GM23338 (cell line): ENCODE measurements around the gene THBS3. TPM values are rescaled to one million over a fixed set of nuclear protein-coding genes. Genes with fewer than 3 reads are reported as not detected.

ENCODE experiments used
- ATAC-seq: fragments of 200-7000 bp; cut with Tn5 transposase; 3 replicates; pipeline ENCODE4 v1.9.1; 2020
- DNase-seq: peaks from one replicate; pipeline ENCODE4 v3.0.0-alpha.2; 2015; ENCODE audit warnings: low spot score
- H2AFZ ChIP-seq: fragments of 200-600 bp; sonication (generic); 2 replicates; pipeline ENCODE4 v1.8.0; 2016; ENCODE audit warnings: antibody characterized with exemption, mild to moderate bottlenecking, moderate library complexity
- H3F3A ChIP-seq: fragments of 200-600 bp; sonication (generic); replicated peaks from 2 replicates; pipeline ENCODE4 v1.8.0; 2017; ENCODE audit warnings: antibody characterized with exemption, mixed run types, low read depth
- H3K27ac ChIP-seq: fragments of 200-600 bp; sonication (generic); 2 replicates; pipeline ENCODE4 v1.6.1; 2016; ENCODE audit warnings: low read depth
- H3K27me3 ChIP-seq: fragments of 200-600 bp; sonication (generic); 2 replicates; pipeline ENCODE4 v1.8.0; 2016; ENCODE audit warnings: mild to moderate bottlenecking, mixed run types, moderate library complexity; ENCODE audit not compliant: insufficient read depth
- H3K36me3 ChIP-seq: fragments of 200-600 bp; sonication (generic); 2 replicates; pipeline ENCODE4 v1.8.0; 2016; ENCODE audit warnings: mild to moderate bottlenecking; ENCODE audit not compliant: insufficient read depth
- H3K4me1 ChIP-seq: fragments of 200-600 bp; sonication (generic); 2 replicates; pipeline ENCODE4 v1.8.0; 2016; ENCODE audit warnings: mild to moderate bottlenecking, moderate library complexity; ENCODE audit not compliant: insufficient read depth
- H3K4me2 ChIP-seq: fragments of 200-600 bp; sonication (generic); 2 replicates; pipeline ENCODE4 v1.7.1; 2017; ENCODE audit warnings: mixed run types
- H3K4me3 ChIP-seq: fragments of 200-600 bp; sonication (generic); 2 replicates; pipeline ENCODE4 v1.6.1; 2016; ENCODE audit warnings: mixed run types
- H3K79me2 ChIP-seq: fragments of 200-600 bp; sonication (generic); replicated peaks from 2 replicates; pipeline ENCODE4 v1.8.0; 2017; ENCODE audit warnings: mild to moderate bottlenecking; ENCODE audit not compliant: insufficient read depth
- H3K9me2 ChIP-seq: fragments of 200-600 bp; sonication (generic); 2 replicates; pipeline ENCODE4 v1.8.0; 2017; ENCODE audit not compliant: insufficient read depth
- H4K20me1 ChIP-seq: fragments of 200-600 bp; sonication (generic); replicated peaks from 2 replicates; pipeline ENCODE4 v1.8.0; 2017; ENCODE audit warnings: mild to moderate bottlenecking; ENCODE audit not compliant: insufficient read depth
- H3K27ac Mint-ChIP-seq: 2 replicates; pipeline ENCODE4 v1.8.0; 2020; ENCODE audit warnings: inconsistent platforms, mild to moderate bottlenecking, moderate library complexity, mixed read lengths
- H3K27me3 Mint-ChIP-seq: 3 replicates; pipeline ENCODE4 v1.8.0; 2022; ENCODE audit warnings: low read depth, mild to moderate bottlenecking, moderate library complexity, mixed read lengths, inconsistent platforms; ENCODE audit not compliant: insufficient read depth, poor library complexity
- H3K36me3 Mint-ChIP-seq: 3 replicates; pipeline ENCODE4 v1.8.0; 2021; ENCODE audit warnings: low read depth, mild to moderate bottlenecking, inconsistent platforms, moderate library complexity, mixed read lengths
- H3K4me1 Mint-ChIP-seq: 3 replicates; pipeline ENCODE4 v1.8.0; 2020; ENCODE audit warnings: mild to moderate bottlenecking, inconsistent platforms, mixed read lengths
- H3K4me3 Mint-ChIP-seq: 3 replicates; pipeline ENCODE4 v1.8.0; 2021; ENCODE audit warnings: moderate library complexity, mild to moderate bottlenecking, inconsistent platforms, mixed read lengths
- H3K9me3 Mint-ChIP-seq: 3 replicates; pipeline ENCODE4 v1.8.0; 2020; ENCODE audit warnings: moderate library complexity, mild to moderate bottlenecking, inconsistent platforms, mixed read lengths
- CTCF ChIP-seq, 2 experiments: fragments of 200-600 bp in 1 of 2; sonication (generic) in 1 of 2; conservative IDR thresholded peaks; 2 replicates each; pipeline versions ENCODE4 v1.5.1 to v1.6.1; 2016 to 2017; ENCODE audit warnings: antibody characterized with exemption in 2 of 2, low read depth in 2 of 2, mild to moderate bottlenecking in 2 of 2, moderate library complexity in 1 of 2
- EZH2 ChIP-seq: fragments of 200-600 bp; sonication (generic); IDR thresholded peaks from one replicate; pipeline ENCODE4 v1.8.0; 2017; ENCODE audit warnings: antibody characterized with exemption, mild to moderate bottlenecking, low read depth; ENCODE audit not compliant: unreplicated experiment
- EZH2phosphoT487 ChIP-seq: fragments of 200-600 bp; sonication (generic); IDR thresholded peaks from one replicate; pipeline ENCODE4 v1.8.1; 2018; ENCODE audit warnings: antibody characterized with exemption; ENCODE audit not compliant: unreplicated experiment
- JUNB ChIP-seq: IDR thresholded peaks from one replicate; pipeline ENCODE4 v1.6.1; 2016; ENCODE audit warnings: antibody characterized with exemption; ENCODE audit not compliant: unreplicated experiment
- NANOG ChIP-seq: IDR thresholded peaks from 2 replicates; pipeline ENCODE4 v1.6.1; 2016; ENCODE audit warnings: antibody characterized with exemption, borderline replicate concordance
- POLR2AphosphoS5 ChIP-seq: IDR thresholded peaks from 2 replicates; pipeline ENCODE4 v1.6.1; 2016; ENCODE audit warnings: antibody characterized with exemption, low read depth
- REST ChIP-seq: IDR thresholded peaks from one replicate; pipeline ENCODE4 v1.6.1; 2018; ENCODE audit warnings: antibody characterized with exemption; ENCODE audit not compliant: unreplicated experiment
- ZNF331 ChIP-seq: fragments of 250-450 bp; sonication (Bioruptor Pico); IDR thresholded peaks from 2 replicates; pipeline ENCODE4 v1.5.0; 2020; ENCODE audit warnings: low read depth, mild to moderate bottlenecking, moderate library complexity
- ZNF462 ChIP-seq: fragments of 250-450 bp; sonication (Bioruptor Pico); IDR thresholded peaks from 2 replicates; pipeline ENCODE4 v1.5.0; 2020; ENCODE audit warnings: mild to moderate bottlenecking, moderate library complexity
- polyA plus RNA-seq: library from polyadenylated mRNA; unstranded; fragments of >200 nt; fragmentation: Nextera tagmentation; extraction: Ambion mirVana; gene quantifications from 2 replicates; pipeline ENCODE4 v1.2.1, GENCODE V29; 2016
- total RNA-seq: library from RNA; depleted of rRNA; stranded (reverse); fragments of >200 nt; shearing (Covaris generic); gene quantifications from 2 replicates; pipeline ENCODE4 v1.2.3, GENCODE V29; 2014

Gene THBS3
- total and polyA plus RNA-seq, 2 experiments from 2014 or later = 1.2 to 4.3 TPM

- Histone ChIP-seq H3K27me3 (peaks cover 6% of the 10 kb centered on the region; the same call in 1 of the 2 replicates), H3K4me3 (no peak overlapping the region), H4K20me1 (peaks cover 33% of the 10 kb centered on the region), H3K36me3 (peaks cover 40% of the 10 kb centered on the region), H3K9me2 (no peaks in the 10 kb centered on the region), H3K27ac (no peak overlapping the region), H3K4me1 (peaks cover 11% of the 10 kb centered on the region), H3K4me2 (no peak overlapping the region), H2AFZ (no peak overlapping the region), H3K79me2 (peaks cover 3% of the 10 kb centered on the region; the same call in 1 of the 2 replicates), H3F3A (peaks cover 55% of the 10 kb centered on the region)
- no peak for TF ChIP-seq EZH2phosphoT487
- no peak for TF ChIP-seq POLR2AphosphoS5
- Mint-ChIP-seq H3K27ac (no peak overlapping the region), H3K4me3 (no peak overlapping the region; the same call in 2 of the 3 replicates), H3K4me1 (peaks cover 27% of the 10 kb centered on the region), H3K9me3 (no peaks in the 10 kb centered on the region), H3K36me3 (peaks cover 67% of the 10 kb centered on the region), H3K27me3 (peaks cover 60% of the 10 kb centered on the region)
- DNase-seq (no peak), ATAC-seq (no peak)
Observed at GRCh38 chr1:155202731-155203515, 4.8 kb downstream of the THBS3 start.

- H3K27ac ChIP-seq = no peak overlapping the region
- no peak overlapping the region for H2AFZ ChIP-seq
- no peaks in the 10 kb centered on the region; the same call in 1 of the 2 replicates for H3K27me3 ChIP-seq
- no peaks in the 10 kb centered on the region for H3K9me2 ChIP-seq
- H3K4me2 ChIP-seq = no peak overlapping the region
- H3K4me1 Mint-ChIP-seq = peaks cover 29% of the 10 kb centered on the region
- H3K27ac Mint-ChIP-seq = no peak overlapping the region
- H4K20me1 ChIP-seq = peaks cover 39% of the 10 kb centered on the region
- H3K36me3 ChIP-seq = peaks cover 47% of the 10 kb centered on the region
- H3K4me1 ChIP-seq = peaks cover 9% of the 10 kb centered on the region
- ATAC-seq = no peak
- no peak overlapping the region for H3K4me3 ChIP-seq
- peaks cover 74% of the 10 kb centered on the region for H3K36me3 Mint-ChIP-seq
- H3K27me3 Mint-ChIP-seq = peaks cover 58% of the 10 kb centered on the region
- H3K9me3 Mint-ChIP-seq = no peaks in the 10 kb centered on the region
- peaks cover 63% of the 10 kb centered on the region for H3F3A ChIP-seq
- no peak for DNase-seq
- H3K4me3 Mint-ChIP-seq = no peak overlapping the region; the same call in 2 of the 3 replicates
- H3K79me2 ChIP-seq = peaks cover 11% of the 10 kb centered on the region
- no peak for TF ChIP-seq JUNB
- TF ChIP-seq REST = no peak
- TF ChIP-seq ZNF331 (CRISPR knock-in tag) = no peak
- TF ChIP-seq EZH2 = no peak
- no peak for TF ChIP-seq NANOG
- no peak; the same call in 1 of the 2 replicates for TF ChIP-seq POLR2AphosphoS5
- TF ChIP-seq CTCF (conservative IDR thresholded peaks at IDR 0.05; ENCODE audit: low read depth in 2 of 2) = no peak
- no peak for TF ChIP-seq ZNF462 (CRISPR knock-in tag)
Observed at GRCh38 chr1:155202198-155202597, 5.5 kb downstream of the THBS3 start.
